Activated T-cell treated with anti-CD3 and anti-CD28 coated beads, Interleukin-2, amount 50 U/mL, for 72 hours (primary cell): Measurements from ENCODE around the gene NAALADL2. TPM values are rescaled to one million over a fixed set of nuclear protein-coding genes. Genes with fewer than 3 reads are reported as not detected.
"Not testable (repeated sequence)": the region's sequence is repeated elsewhere in the genome, so short reads cannot be mapped to it uniquely, and the experiment has no call there.

ENCODE experiments used
- ATAC-seq, 2 donors: fragments of 150-1000 bp; cut with Tn5 transposase; replicated peaks in 1 of 2; 2 replicates each; pipeline ENCODE4 v1.10.0; 2021; ENCODE audit warnings: moderate library complexity in 2 of 2, mild to moderate bottlenecking in 1 of 2
- DNase-seq, 2 donors: peaks; one replicate each; pipeline ENCODE4 v3.0.0; 2021 to 2022; ENCODE audit warnings: mixed read lengths in 1 of 2
- H3K27ac Mint-ChIP-seq: one replicate; pipeline ENCODE4 v1.8.0; 2022; ENCODE audit warnings: mild to moderate bottlenecking, moderate library complexity, mixed read lengths
- H3K27me3 Mint-ChIP-seq: one replicate; pipeline ENCODE4 v1.8.0; 2022; ENCODE audit warnings: low read depth, mixed read lengths
- H3K36me3 Mint-ChIP-seq, 2 donors: one replicate each; pipeline ENCODE4 v1.8.0; 2022; ENCODE audit warnings: mixed read lengths in 2 of 2, mild to moderate bottlenecking in 1 of 2; ENCODE audit not compliant: insufficient read depth in 2 of 2
- H3K4me1 Mint-ChIP-seq: one replicate; pipeline ENCODE4 v1.8.0; 2022; ENCODE audit warnings: low read depth, mixed read lengths
- H3K4me3 Mint-ChIP-seq, 2 donors: one replicate each; pipeline ENCODE4 v1.8.0; 2022; ENCODE audit warnings: mild to moderate bottlenecking in 2 of 2, mixed read lengths in 2 of 2, moderate library complexity in 2 of 2
- H3K9me3 Mint-ChIP-seq, 2 donors: one replicate each; pipeline ENCODE4 v1.8.0; 2022; ENCODE audit warnings: mixed read lengths in 2 of 2
- total RNA-seq, 2 donors: library from RNA; stranded (reverse); gene quantifications; one replicate each; pipeline ENCODE4 v1.2.3, GENCODE V29; 2022

Gene NAALADL2
- total RNA-seq, 2 donors from 2014 or later, result 0.58 TPM; not detected in 1

DNA sequence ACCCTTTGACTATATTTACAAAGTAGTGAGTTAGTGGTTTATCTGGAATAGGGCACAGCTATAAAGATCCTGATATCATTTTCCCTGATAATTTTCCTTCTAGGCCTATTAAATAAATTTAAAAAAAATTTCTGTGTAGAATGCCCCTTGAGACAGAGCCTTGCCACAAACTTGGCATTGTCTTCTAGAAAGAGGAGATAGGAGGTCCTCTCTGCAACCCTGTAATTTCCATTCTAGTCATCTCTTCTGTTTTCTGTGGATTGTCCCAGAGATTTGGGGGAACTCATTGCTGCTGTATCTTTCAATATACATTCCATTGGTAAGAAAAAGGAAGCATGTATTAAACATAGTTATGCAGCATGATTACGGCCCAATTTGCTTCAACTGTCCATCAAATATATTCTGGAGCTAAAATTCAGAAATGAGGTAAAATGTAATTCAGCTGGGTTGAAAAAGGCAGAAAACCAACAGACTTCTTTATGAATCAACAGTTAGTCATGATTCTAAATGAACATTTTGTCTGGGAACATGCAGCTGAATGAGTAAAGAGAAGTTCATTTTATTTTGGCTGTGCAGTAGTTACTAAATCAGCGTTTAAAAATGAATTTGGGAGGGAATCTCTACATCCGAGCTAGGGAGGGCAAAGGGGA lies 401.1 kb downstream of the NAALADL2 start:
- H3K4me1 Mint-ChIP-seq, result no peaks in the 10 kb centered on the region
- H3K27me3 Mint-ChIP-seq, result no peaks in the 10 kb centered on the region
- peaks cover 0 to 2% of the 10 kb centered on the region in 2 donors for H3K9me3 Mint-ChIP-seq
- DNase-seq (no peak), ATAC-seq (no peak)
- H3K36me3 Mint-ChIP-seq, result no peaks in the 10 kb centered on the region
- no peak overlapping the region for H3K27ac Mint-ChIP-seq
- H3K4me3 Mint-ChIP-seq, result no peak overlapping the region

DNA sequence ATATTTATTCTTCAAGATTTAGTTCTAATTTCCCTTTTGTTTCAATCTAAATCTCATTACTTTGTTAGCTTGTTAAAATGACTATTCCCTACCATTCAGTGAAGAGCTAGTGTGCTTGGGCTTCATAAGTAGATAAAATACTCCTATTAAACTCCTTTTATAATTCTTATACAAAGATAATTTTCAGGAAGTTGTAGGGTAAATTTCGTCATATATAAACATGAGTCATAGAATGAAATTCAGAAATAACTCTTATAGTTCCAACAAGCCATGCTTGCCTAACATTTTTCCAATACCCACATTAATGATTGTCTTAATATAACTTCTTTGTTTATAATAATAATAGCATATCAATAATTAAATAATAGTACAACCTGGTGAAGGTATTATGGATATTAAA lies 407.3 kb downstream of the NAALADL2 start:
- Mint-ChIP-seq H3K27ac (no peak overlapping the region), H3K36me3 (no peaks in the 10 kb centered on the region), H3K27me3 (no peaks in the 10 kb centered on the region), H3K4me3 (no peak overlapping the region), H3K4me1 (no peaks in the 10 kb centered on the region), H3K9me3 (no peaks in the 10 kb centered on the region)
- ATAC-seq (no peak), DNase-seq (no peak)

DNA sequence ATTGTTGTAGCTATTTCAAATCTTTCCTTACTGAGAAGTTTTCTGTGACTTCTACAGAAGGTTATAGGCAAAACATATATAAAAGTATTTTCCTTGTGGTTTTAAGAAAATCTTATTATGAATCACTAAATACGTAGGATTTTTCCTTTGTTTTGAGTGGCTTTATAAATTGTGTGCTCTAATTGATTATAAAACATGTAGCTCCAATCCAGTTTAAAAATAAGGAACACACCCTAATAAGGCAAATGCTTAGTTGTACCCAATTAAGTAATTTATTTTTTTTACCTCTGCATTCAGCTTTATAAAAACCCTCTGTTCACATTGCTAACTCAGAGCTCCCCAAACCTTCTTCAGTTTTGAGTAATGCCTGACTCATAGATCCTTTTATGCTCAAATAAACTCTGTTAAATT lies 408.0 kb downstream of the NAALADL2 start:
- H3K4me1 Mint-ChIP-seq, result no peaks in the 10 kb centered on the region
- ATAC-seq (no peak), DNase-seq (no peak)
- no peaks in the 10 kb centered on the region for H3K36me3 Mint-ChIP-seq
- no peaks in the 10 kb centered on the region for H3K9me3 Mint-ChIP-seq
- no peak overlapping the region for H3K4me3 Mint-ChIP-seq
- H3K27ac Mint-ChIP-seq, result no peak overlapping the region
- no peaks in the 10 kb centered on the region for H3K27me3 Mint-ChIP-seq

DNA sequence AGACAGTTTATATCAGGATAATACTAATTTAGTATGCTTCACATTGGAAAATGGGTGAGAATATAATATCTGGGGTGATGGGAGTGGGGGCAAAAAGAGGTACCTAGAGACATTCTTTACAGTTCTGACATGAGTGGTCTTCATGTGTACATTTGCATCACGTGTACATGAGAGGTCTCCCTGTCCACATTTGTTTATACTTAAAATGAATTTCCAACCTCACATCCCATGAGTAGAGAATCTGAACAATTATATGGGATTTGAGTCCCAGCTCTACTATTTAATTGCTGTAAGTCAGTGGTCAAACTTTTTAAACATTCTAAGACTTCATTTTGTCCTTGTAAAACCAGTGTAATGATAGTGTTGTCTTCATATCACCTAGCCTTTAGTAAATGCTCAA lies 408.4 kb downstream of the NAALADL2 start:
- Mint-ChIP-seq H3K36me3 (no peaks in the 10 kb centered on the region), H3K4me3 (no peak overlapping the region), H3K27ac (no peak overlapping the region), H3K27me3 (no peaks in the 10 kb centered on the region), H3K4me1 (no peaks in the 10 kb centered on the region), H3K9me3 (no peaks in the 10 kb centered on the region)
- no peak for ATAC-seq
- DNase-seq, result no peak

DNA sequence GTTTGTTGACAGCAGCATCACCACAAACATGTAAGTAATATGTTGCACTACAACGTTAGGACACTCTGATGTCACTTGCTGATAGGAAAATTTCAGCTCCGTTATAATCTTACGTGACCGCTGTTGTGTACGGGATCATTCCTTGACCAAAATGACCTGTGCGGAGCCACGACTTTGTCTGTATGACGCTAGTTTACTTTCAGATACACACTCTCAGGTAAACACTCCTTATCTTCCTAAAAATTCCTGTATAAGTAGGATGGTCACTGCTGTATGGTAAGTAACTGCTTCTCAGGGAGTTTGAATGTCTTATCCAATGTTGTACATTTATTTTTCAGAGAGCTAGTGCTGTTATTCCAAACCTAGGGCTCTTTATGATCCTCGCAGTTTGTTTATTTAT lies 410.3 kb downstream of the NAALADL2 start:
- Mint-ChIP-seq H3K4me1 (no peaks in the 10 kb centered on the region), H3K27me3 (no peaks in the 10 kb centered on the region), H3K9me3 (no peaks in the 10 kb centered on the region), H3K36me3 (no peaks in the 10 kb centered on the region), H3K4me3 (no peak overlapping the region), H3K27ac (no peak overlapping the region)
- ATAC-seq (no peak), DNase-seq (no peak)

DNA sequence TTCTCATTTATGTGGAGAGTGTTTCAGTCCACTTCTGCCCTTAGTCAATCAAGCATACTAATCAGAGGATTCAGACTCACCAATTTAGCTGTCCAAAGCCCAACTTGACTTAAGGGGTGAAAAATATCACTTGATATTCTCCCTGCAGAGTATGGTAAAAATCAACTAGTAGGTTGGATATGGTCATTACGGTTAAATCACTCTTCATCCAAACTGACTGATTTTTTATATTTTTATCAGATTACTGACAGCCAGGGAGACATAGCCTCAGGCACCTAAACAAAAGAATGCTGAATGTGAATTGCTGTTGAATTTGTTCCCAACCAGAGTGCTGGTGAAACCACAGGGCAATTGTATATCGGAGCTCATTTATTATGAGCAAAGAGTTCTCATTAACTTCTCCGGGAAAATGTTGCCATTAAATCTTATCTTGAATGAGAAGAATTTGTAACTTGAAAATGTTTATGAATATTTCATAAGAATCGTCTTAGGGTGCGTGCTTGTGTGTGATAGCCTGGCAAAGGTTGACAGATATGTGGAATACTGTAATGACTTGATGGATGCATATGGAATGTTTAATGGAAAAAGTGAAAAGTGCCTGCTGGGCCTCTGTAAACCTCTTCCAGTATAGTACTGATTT lies 411.2 kb downstream of the NAALADL2 start:
- no peak overlapping the region for H3K4me3 Mint-ChIP-seq
- no peak for DNase-seq
- H3K27ac Mint-ChIP-seq, result no peak overlapping the region
- no peaks in the 10 kb centered on the region for H3K27me3 Mint-ChIP-seq
- no peaks in the 10 kb centered on the region for H3K36me3 Mint-ChIP-seq
- no peaks in the 10 kb centered on the region for H3K4me1 Mint-ChIP-seq
- ATAC-seq, result no peak
- H3K9me3 Mint-ChIP-seq, result no peaks in the 10 kb centered on the region

DNA sequence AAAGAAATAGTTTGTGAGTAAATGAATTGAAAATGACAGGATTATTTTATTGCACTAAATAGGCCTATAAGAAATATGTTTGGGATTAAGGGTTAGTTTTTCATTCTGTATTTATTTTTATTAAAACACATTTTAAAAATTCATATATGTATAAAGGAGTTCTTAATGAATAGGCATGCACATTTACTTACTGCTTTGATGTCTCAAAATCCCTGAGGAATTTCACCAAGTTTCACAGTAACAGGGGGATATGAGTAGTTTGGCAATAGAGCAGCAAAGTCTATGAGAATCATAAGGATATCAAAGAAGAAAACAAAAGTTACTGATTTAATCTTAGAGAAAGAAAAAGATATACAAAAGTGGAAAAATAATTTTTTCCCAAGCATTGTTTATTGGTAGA lies 411.7 kb downstream of the NAALADL2 start:
- no peak for ATAC-seq
- H3K4me1 Mint-ChIP-seq, result no peaks in the 10 kb centered on the region
- H3K9me3 Mint-ChIP-seq, result no peaks in the 10 kb centered on the region
- no peaks in the 10 kb centered on the region for H3K36me3 Mint-ChIP-seq
- H3K4me3 Mint-ChIP-seq, result no peak overlapping the region
- H3K27me3 Mint-ChIP-seq, result no peaks in the 10 kb centered on the region
- no peak overlapping the region for H3K27ac Mint-ChIP-seq
- no peak for DNase-seq

DNA sequence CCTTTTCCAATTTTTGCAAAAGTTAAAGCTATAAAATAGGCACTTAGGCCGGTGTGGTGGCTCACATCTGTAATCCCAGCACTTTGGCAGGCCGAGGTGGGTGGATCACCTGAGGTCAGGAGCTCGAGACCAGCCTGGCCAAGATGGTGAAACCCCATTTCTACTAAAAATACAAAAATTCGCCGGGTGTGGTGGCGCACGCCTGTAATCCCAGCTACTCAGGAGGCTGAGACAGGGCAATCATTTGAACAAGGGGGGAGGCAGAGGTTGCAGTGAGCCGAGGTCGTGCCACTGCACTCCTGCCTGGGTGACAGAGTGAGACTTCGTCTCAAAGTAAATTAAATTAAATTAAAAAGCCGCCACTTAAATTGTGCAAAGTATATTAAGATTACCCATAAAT lies 412.3 kb downstream of the NAALADL2 start:
- H3K27ac Mint-ChIP-seq, ATAC-seq, H3K4me1 Mint-ChIP-seq, H3K4me3 Mint-ChIP-seq, H3K27me3 Mint-ChIP-seq, H3K36me3 Mint-ChIP-seq, DNase-seq, H3K9me3 Mint-ChIP-seq: not testable (repeated sequence)

DNA sequence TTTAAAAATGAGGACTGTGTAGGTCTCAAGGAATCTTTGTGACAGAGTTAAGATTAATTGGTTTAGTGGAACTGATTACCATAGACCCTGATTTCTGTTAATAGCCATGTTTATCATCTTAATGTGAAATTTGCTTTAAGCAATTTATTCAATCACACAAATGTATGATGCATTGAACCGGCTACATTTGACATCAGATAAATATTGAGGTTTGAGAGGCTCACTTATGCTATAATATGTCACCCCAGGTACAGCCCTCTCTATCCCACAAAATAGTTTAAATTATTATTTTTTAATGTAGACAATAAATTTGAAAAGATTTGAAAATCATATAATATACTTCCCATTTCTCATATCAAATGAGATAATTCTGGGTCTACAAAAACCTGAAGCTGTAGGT lies 413.3 kb downstream of the NAALADL2 start:
- H3K27ac Mint-ChIP-seq, result no peak overlapping the region
- H3K36me3 Mint-ChIP-seq, result no peaks in the 10 kb centered on the region
- peaks cover 0 to 2% of the 10 kb centered on the region in 2 donors for H3K9me3 Mint-ChIP-seq
- no peak for ATAC-seq
- no peaks in the 10 kb centered on the region for H3K4me1 Mint-ChIP-seq
- no peaks in the 10 kb centered on the region for H3K27me3 Mint-ChIP-seq
- H3K4me3 Mint-ChIP-seq, result no peak overlapping the region
- DNase-seq, result no peak

DNA sequence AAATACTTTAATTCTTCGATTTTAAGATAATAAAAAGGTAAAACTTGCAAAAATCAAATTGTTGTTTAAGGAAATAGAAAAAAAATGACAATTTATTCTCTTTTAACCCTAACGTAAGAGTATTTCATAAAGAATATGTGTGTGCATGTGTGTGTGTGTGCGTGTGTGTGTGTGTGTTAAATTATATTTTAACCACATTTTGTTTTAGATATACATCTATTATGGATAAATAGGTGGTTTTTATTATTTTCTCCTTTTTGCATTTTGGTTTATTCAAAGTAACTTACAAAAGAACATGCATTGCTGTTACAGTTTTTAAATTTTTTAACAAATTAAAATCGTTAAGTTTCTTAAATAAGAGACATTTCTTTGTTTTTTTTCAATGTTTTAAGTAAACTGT lies 414.4 kb downstream of the NAALADL2 start:
- Mint-ChIP-seq H3K36me3 (no peaks in the 10 kb centered on the region), H3K9me3 (peaks cover 0 to 2% of the 10 kb centered on the region in 2 donors), H3K4me1 (no peaks in the 10 kb centered on the region), H3K27ac (no peak overlapping the region), H3K4me3 (no peak overlapping the region), H3K27me3 (no peaks in the 10 kb centered on the region)
- DNase-seq (no peak), ATAC-seq (no peak)

DNA sequence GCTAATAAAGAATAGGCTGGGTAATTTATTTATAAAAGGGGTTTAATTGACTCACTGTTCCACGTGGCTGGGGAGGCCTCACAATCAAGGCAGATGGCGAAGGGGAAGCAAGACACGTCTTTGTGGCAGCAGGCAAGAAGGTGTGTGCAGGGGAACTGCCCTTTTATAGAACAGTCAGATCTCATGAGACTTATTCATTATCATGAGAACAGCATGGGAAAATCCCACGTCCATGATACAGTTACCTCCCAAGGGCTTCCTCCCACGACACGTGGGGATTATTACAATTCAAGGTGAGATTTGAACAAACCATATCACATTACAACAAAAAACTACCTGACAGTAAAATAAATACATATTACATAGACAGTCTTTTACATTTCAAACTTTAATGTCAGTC lies 414.9 kb downstream of the NAALADL2 start:
- no peaks in the 10 kb centered on the region for H3K4me1 Mint-ChIP-seq
- H3K9me3 Mint-ChIP-seq, result peaks cover 0 to 2% of the 10 kb centered on the region in 2 donors
- H3K27me3 Mint-ChIP-seq, result no peaks in the 10 kb centered on the region
- ATAC-seq (no peak), DNase-seq (no peak)
- H3K27ac Mint-ChIP-seq, result no peak overlapping the region
- no peak overlapping the region for H3K4me3 Mint-ChIP-seq
- H3K36me3 Mint-ChIP-seq, result no peaks in the 10 kb centered on the region

DNA sequence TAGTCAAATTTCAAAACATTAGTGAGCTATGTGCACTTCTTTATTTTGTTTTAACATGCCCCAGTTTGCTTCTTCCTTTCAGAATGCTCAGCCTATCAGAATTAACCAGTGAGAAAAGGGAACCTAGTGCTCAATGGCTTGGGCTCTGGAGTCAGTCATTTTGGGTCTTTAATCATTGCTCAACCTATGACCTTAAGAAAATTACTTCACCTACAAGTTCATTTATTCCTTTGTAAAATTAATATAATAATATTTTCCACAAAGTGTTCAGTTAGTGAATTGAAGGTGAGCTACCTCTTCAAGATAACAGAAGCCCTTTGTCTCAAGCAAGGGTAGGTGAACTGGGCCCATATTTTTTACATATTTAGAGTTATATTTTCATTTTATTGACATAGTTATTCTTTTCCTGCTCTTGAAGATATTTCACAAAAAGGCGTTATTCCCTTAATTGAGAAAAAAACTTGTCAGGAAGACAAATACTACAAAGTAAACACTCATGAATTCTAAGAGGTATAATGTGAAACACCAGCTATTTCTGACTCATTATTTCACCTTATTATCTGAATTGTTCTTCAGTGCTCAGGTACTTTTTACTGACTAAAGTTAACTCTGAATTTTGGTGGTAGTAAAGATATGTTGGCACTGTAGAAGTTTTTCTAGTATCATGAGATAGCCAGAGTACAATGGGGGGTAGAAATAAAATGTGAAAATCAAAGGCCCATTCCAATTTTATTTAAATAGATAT lies 415.5 kb downstream of the NAALADL2 start:
- Mint-ChIP-seq H3K4me3 (no peak overlapping the region), H3K36me3 (no peaks in the 10 kb centered on the region), H3K9me3 (peaks cover 0 to 2% of the 10 kb centered on the region in 2 donors), H3K27me3 (no peaks in the 10 kb centered on the region), H3K27ac (no peak overlapping the region), H3K4me1 (no peaks in the 10 kb centered on the region)
- DNase-seq (no peak), ATAC-seq (no peak)

DNA sequence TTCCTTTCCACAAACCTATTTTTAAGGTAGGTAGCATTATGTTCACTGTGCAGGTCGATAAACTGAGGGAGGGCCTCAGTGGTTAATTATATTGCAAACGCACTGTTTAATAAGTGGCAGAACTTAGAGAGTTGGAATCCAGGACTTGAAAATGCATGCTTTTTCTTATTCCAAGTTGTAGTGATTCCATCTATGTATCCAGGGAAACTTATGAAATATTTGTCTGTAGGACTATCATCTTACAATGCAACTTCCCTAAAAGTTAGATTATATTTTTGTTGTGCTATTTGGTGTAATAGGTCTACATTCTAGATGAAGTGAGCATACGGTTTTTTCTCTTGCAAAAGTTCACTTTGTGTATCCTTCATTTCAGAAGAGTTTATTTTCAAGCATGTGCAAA lies 419.5 kb downstream of the NAALADL2 start:
- Mint-ChIP-seq H3K9me3 (peaks cover 0 to 2% of the 10 kb centered on the region in 2 donors), H3K27me3 (no peaks in the 10 kb centered on the region), H3K27ac (no peak overlapping the region), H3K36me3 (no peaks in the 10 kb centered on the region), H3K4me3 (no peak overlapping the region), H3K4me1 (no peaks in the 10 kb centered on the region)
- ATAC-seq (no peak), DNase-seq (no peak)
